ENCODE measurements around the gene KRTAP10-12.

GRCh38 chr21:44713846-44714245 is 16.9 kb downstream of the KRTAP10-12 start:
- TF ChIP-seq GATA3 (IDR thresholded peaks at IDR 0.05; ENCODE audit: low read depth, low read length) (no peak), GATA2 (IDR thresholded peaks at IDR 0.05; ENCODE audit: low read depth, low read length) (no peak)
